ENCODE results near the gene ATP8A1. TPM values are rescaled to one million over a fixed set of nuclear protein-coding genes. Genes with fewer than 3 reads are reported as not detected.

The ATP8A1 gene
- total and polyA plus RNA-seq, 8 donors, result 4.8 to 15.3 (median 10.8) TPM

DNA sequence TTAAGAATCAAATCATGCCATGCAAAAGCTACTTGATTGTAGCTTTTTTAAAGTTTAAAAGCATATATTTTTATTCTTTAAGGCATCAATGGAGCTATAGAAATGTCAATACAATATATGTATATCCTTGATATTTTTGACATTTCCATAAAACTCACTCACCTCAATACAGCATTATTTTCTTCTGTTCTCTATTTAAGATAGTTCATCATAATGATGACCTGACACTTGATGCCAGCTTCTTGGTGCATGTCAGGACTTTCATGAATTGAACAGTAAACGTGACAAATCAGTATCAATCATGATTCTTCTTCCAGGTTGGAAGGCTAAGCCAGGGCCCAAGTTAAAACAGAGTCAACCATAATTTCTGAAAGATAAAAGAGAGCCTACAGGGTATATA is 33.6 kb upstream of the ATP8A1 start:
- DNase-seq (no peak), ATAC-seq (no peak), FAIRE-seq (no peak)
- Histone ChIP-seq H3K36me3 (no peaks in the 10 kb centered on the region), H3K9me3 (no peaks in the 10 kb centered on the region), H3K27ac (no peak overlapping the region), H3K27me3 (no peaks in the 10 kb centered on the region), H3K4me1 (no peaks in the 10 kb centered on the region), H3K4me3 (no peak overlapping the region)
- TF ChIP-seq CTCF (IDR thresholded peaks at IDR 0.05), result no peak
- intact Hi-C loops (cut with DNase I), result no loop called here
- 42 to 63% methylated on average over 1 of the region's 1 CpG for WGBS, 2 donors

DNA sequence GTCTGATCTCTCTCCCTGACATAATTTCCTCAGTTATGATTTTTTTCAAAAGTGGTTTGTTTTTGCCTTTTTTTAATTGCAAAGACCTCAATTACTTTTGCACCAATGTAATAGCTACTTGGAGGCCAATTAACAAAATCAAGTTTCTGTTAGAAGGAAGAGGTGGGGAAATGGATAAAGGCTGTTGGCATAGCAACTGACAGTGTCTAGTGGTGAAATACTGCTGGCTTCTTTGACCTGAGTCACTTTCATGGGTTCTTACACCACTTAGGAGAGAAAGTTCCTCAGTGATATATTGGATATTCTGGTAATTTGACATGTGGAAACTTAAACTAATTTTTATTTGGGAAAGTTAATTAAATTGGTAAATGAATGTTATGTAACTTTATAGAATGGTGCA is 26.5 kb upstream of the ATP8A1 start:
- ATAC-seq, result no peak

DNA sequence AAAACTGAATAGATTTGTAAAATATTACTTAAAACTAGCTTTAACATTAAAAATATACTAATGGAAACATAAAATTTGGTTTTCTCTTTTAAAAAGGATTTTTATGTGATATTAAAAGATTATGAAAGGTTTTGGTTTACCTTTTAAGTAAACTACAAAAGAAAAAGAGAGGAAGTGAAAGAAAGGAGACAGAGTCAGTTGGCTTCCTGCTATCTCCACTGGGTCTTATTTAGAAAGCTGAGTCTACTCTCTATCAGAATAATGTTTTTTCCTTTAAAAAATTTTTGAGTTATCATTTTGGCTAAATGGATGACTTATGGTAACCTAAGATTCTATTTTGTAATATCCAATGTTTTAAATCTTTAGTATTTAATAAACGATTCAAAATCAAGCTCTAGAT is 21.6 kb upstream of the ATP8A1 start:
- 71 to 83% methylated on average over 1 of the region's 1 CpG for WGBS, 2 donors
- peak; percentile 87 for FAIRE-seq

More for the DNA sequence above, 26.5 kb upstream of the ATP8A1 start:
- FAIRE-seq (no peak), DNase-seq (no peak)
- H3K4me3 ChIP-seq, result no peak overlapping the region
- no peaks in the 10 kb centered on the region for H3K27me3 ChIP-seq
- no peaks in the 10 kb centered on the region for H3K9me3 ChIP-seq
- H3K27ac ChIP-seq, result no peak overlapping the region
- no peaks in the 10 kb centered on the region for H3K36me3 ChIP-seq
- no peaks in the 10 kb centered on the region for H3K4me1 ChIP-seq
- no peak for TF ChIP-seq CTCF (IDR thresholded peaks at IDR 0.05)
- intact Hi-C loops (cut with DNase I), result no loop called here

DNA sequence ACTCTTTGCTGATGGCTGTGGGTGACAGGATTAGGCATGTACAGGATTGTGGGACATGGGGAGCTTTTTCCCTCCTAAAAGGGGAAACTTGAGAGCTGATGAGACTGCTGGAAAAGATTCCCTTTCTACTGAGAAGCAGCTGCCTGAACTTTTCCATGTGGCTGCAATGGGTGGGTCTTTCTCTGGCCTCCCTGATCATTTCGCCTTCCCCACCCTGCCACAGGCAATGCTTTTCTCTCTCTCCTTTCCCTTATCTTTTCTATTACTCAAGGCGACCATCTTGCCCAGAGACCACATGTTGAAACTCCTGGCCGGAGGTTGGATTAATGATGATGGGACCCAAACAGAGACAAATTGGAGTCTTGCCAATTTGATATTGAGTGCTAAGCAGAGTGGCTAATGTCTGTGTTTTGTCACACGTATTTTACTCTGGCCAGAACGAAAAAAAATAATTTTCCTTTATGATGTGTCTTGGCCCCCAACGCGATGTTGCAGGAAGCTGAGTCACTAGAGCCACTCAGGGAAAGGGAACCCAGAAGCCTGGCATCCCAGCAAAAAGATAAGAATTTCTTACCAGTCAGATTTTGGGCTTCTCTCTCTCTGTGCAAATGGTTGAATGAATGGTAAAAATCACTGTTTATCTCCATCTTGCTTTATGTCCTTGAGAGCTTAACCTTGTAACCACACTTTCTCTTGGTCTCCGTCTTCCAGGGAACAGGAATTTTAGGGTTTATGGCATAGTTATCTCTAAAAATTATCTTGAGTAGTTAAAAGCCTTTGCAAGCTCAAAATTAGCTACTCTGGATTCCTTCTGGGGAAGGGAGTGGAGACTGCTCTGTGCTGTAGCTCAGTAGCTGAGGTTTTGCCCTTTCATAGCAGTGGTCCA is 19.4 kb upstream of the ATP8A1 start:
- Histone ChIP-seq H3K27ac (no peak overlapping the region), H3K36me3 (no peaks in the 10 kb centered on the region), H3K9me3 (no peaks in the 10 kb centered on the region), H3K27me3 (no peaks in the 10 kb centered on the region), H3K4me3 (no peak overlapping the region), H3K4me1 (peaks cover 0 to 3% (median 0%) of the 10 kb centered on the region in 3 donors)
- FAIRE-seq (no peak), DNase-seq (no peak), ATAC-seq (no peak)
- 62 to 67% methylated on average over 8 of the region's 8 CpGs for WGBS, 2 donors
- no peak for TF ChIP-seq CTCF (IDR thresholded peaks at IDR 0.05)
- intact Hi-C loops (cut with DNase I), result no loop called here

More for the DNA sequence above, 21.6 kb upstream of the ATP8A1 start:
- Histone ChIP-seq H3K4me1 (no peaks in the 10 kb centered on the region), H3K4me3 (no peak overlapping the region), H3K27me3 (no peaks in the 10 kb centered on the region), H3K9me3 (no peaks in the 10 kb centered on the region), H3K36me3 (no peaks in the 10 kb centered on the region), H3K27ac (no peak overlapping the region)
- DNase-seq, result no peak
- TF ChIP-seq CTCF (IDR thresholded peaks at IDR 0.05), result no peak
- no peak for ATAC-seq
- intact Hi-C loops (cut with DNase I), result no loop called here

DNA sequence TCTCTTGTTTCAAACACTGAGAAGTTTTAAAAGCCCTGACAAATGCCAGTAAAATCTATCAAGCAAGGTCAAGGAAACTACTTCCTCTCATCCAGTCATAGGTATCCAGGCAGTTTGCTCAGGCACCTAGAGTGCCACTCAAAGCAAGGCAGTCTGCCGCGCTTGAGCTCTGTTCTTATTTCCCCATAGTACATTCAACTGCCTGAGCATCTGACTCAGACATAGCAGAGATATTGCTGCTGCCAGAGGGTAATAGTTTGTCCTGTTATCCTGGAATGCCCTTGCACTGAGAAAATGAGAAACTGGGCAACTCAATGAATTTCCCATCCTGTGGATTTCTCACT is 16.1 kb upstream of the ATP8A1 start:
- intact Hi-C loops (cut with DNase I), result no loop called here
- H3K36me3 ChIP-seq, result no peaks in the 10 kb centered on the region
- DNase-seq (peak in 1 of 6 donors; percentile 28), FAIRE-seq (no peak), ATAC-seq (peak; percentile 70 to 87 (median 81))
- no peaks in the 10 kb centered on the region for H3K27me3 ChIP-seq
- H3K9me3 ChIP-seq, result no peaks in the 10 kb centered on the region
- no peak overlapping the region for H3K4me3 ChIP-seq
- no peak overlapping the region for H3K27ac ChIP-seq
- H3K4me1 ChIP-seq, result peaks cover 0 to 3% (median 0%) of the 10 kb centered on the region in 3 donors
- 11 to 14% methylated on average over 2 of the region's 2 CpGs for WGBS, 2 donors
- TF ChIP-seq CTCF (IDR thresholded peaks at IDR 0.05), result no peak
